HUES48 (cell line): ENCODE results near the gene C1QTNF9.
"Not testable (repeated sequence)": the region's sequence is repeated elsewhere in the genome, so short reads cannot be mapped to it uniquely, and the experiment has no call there.

Experiments
- H3K27ac ChIP-seq: one replicate; pipeline ENCODE4 v1.7.0; 2013; ENCODE audit warnings: low read depth, low read length, inconsistent platforms
- H3K27me3 ChIP-seq: 2 replicates; pipeline ENCODE4 v1.6.1; 2013; ENCODE audit warnings: mild to moderate bottlenecking, low read length; ENCODE audit not compliant: control insufficient read depth, insufficient read depth
- H3K36me3 ChIP-seq: 2 replicates; pipeline ENCODE4 v1.6.1; 2013; ENCODE audit warnings: low read length; ENCODE audit not compliant: control insufficient read depth, insufficient read depth
- H3K4me1 ChIP-seq: 2 replicates; pipeline ENCODE4 v1.6.1; 2013; ENCODE audit warnings: mild to moderate bottlenecking, low read length; ENCODE audit not compliant: control insufficient read depth, insufficient read depth
- H3K4me3 ChIP-seq: 2 replicates; pipeline ENCODE4 v1.5.1; 2013; ENCODE audit warnings: mild to moderate bottlenecking, low read depth, low read length
- H3K9ac ChIP-seq: 2 replicates; pipeline ENCODE4 v1.6.1; 2013; ENCODE audit warnings: mild to moderate bottlenecking, low read depth, low read length, moderate library complexity
- H3K9me3 ChIP-seq: 2 replicates; pipeline ENCODE4 v1.6.1; 2013; ENCODE audit warnings: low read length; ENCODE audit not compliant: control insufficient read depth, insufficient read depth

C1QTNF9 gene

GRCh38 chr13:24309300-24309699 is at the start of gene C1QTNF9:
Gene C1QTNF9, plus strand, starts transcription at chr13:24309580. Its CDS starts 6,424 bp downstream, at chr13:24316004.
- H3K9me3 ChIP-seq, H3K9ac ChIP-seq, H3K27me3 ChIP-seq, H3K4me3 ChIP-seq, H3K4me1 ChIP-seq, H3K27ac ChIP-seq: not testable (repeated sequence)
- H3K36me3 ChIP-seq = peaks cover 10% of the 10 kb centered on the region; the same call in 1 of the 2 replicates

- Histone ChIP-seq H3K9ac (no peak overlapping the region), H3K9me3 (no peaks in the 10 kb centered on the region), H3K27ac (no peak overlapping the region), H3K4me1 (no peaks in the 10 kb centered on the region), H3K36me3 (no peaks in the 10 kb centered on the region; the same call in 1 of the 2 replicates), H3K27me3 (no peaks in the 10 kb centered on the region), H3K4me3 (no peak overlapping the region)
These were observed 47.8 kb upstream of the C1QTNF9 start for GRCh38 chr13:24261566-24261965.

- no peaks in the 10 kb centered on the region for H3K27me3 ChIP-seq
- H3K27ac ChIP-seq = no peak overlapping the region
- H3K9ac ChIP-seq = no peak overlapping the region
- no peak overlapping the region for H3K4me3 ChIP-seq
- H3K36me3 ChIP-seq = no peaks in the 10 kb centered on the region
- no peaks in the 10 kb centered on the region for H3K4me1 ChIP-seq
- no peaks in the 10 kb centered on the region for H3K9me3 ChIP-seq
These were observed 45.7 kb upstream of the C1QTNF9 start for GRCh38 chr13:24263632-24264031.

GRCh38 chr13:24264976-24265375 is 44.4 kb upstream of the C1QTNF9 start:
- Histone ChIP-seq H3K36me3 (no peaks in the 10 kb centered on the region), H3K9ac (no peak overlapping the region), H3K27ac (no peak overlapping the region)

GRCh38 chr13:24265453-24265852 is 43.9 kb upstream of the C1QTNF9 start:
- H3K4me3 ChIP-seq = no peak overlapping the region
- H3K27me3 ChIP-seq = no peaks in the 10 kb centered on the region
- H3K27ac ChIP-seq = no peak overlapping the region
- H3K4me1 ChIP-seq = no peaks in the 10 kb centered on the region
- H3K36me3 ChIP-seq = no peaks in the 10 kb centered on the region
- H3K9me3 ChIP-seq = no peaks in the 10 kb centered on the region
- no peak overlapping the region for H3K9ac ChIP-seq

More at GRCh38 chr13:24264976-24265375, 44.4 kb upstream of the C1QTNF9 start:
- Histone ChIP-seq H3K4me3 (no peak overlapping the region), H3K9me3 (no peaks in the 10 kb centered on the region), H3K27me3 (no peaks in the 10 kb centered on the region), H3K4me1 (no peaks in the 10 kb centered on the region)

- H3K27me3 ChIP-seq = no peaks in the 10 kb centered on the region
- no peaks in the 10 kb centered on the region for H3K36me3 ChIP-seq
- no peak overlapping the region for H3K27ac ChIP-seq
- no peak overlapping the region for H3K4me3 ChIP-seq
- H3K9ac ChIP-seq = no peak overlapping the region
- H3K4me1 ChIP-seq = no peaks in the 10 kb centered on the region
- H3K9me3 ChIP-seq = no peaks in the 10 kb centered on the region
These were observed 42.1 kb upstream of the C1QTNF9 start for GRCh38 chr13:24267274-24267673.

- Histone ChIP-seq H3K9ac (no peak overlapping the region), H3K36me3 (no peaks in the 10 kb centered on the region), H3K4me3 (no peak overlapping the region), H3K9me3 (no peaks in the 10 kb centered on the region), H3K27ac (no peak overlapping the region), H3K4me1 (no peaks in the 10 kb centered on the region), H3K27me3 (no peaks in the 10 kb centered on the region)
These were observed 41.6 kb upstream of the C1QTNF9 start for GRCh38 chr13:24267801-24268200.

GRCh38 chr13:24269821-24270220 is 39.6 kb upstream of the C1QTNF9 start:
- H3K4me1 ChIP-seq = no peaks in the 10 kb centered on the region

GRCh38 chr13:24270639-24271141 is 38.7 kb upstream of the C1QTNF9 start:
- no peaks in the 10 kb centered on the region for H3K4me1 ChIP-seq
- H3K27me3 ChIP-seq = no peaks in the 10 kb centered on the region
- no peak overlapping the region for H3K9ac ChIP-seq
- no peak overlapping the region for H3K4me3 ChIP-seq
- H3K27ac ChIP-seq = no peak overlapping the region
- H3K36me3 ChIP-seq = no peaks in the 10 kb centered on the region
- no peaks in the 10 kb centered on the region for H3K9me3 ChIP-seq

More at GRCh38 chr13:24269821-24270220, 39.6 kb upstream of the C1QTNF9 start:
- H3K9ac ChIP-seq = no peak overlapping the region
- no peaks in the 10 kb centered on the region for H3K36me3 ChIP-seq
- no peaks in the 10 kb centered on the region for H3K27me3 ChIP-seq
- no peaks in the 10 kb centered on the region for H3K9me3 ChIP-seq
- H3K27ac ChIP-seq = no peak overlapping the region
- H3K4me3 ChIP-seq = no peak overlapping the region

GRCh38 chr13:24271231-24271600 is 38.2 kb upstream of the C1QTNF9 start:
- H3K27ac ChIP-seq = no peak overlapping the region
- H3K36me3 ChIP-seq = no peaks in the 10 kb centered on the region
- no peaks in the 10 kb centered on the region for H3K27me3 ChIP-seq
- no peaks in the 10 kb centered on the region for H3K9me3 ChIP-seq
- no peak overlapping the region for H3K9ac ChIP-seq
- no peaks in the 10 kb centered on the region for H3K4me1 ChIP-seq
- no peak overlapping the region for H3K4me3 ChIP-seq

- no peak overlapping the region for H3K27ac ChIP-seq
- no peak overlapping the region for H3K4me3 ChIP-seq
- no peaks in the 10 kb centered on the region for H3K27me3 ChIP-seq
- H3K4me1 ChIP-seq = no peaks in the 10 kb centered on the region
- H3K36me3 ChIP-seq = no peaks in the 10 kb centered on the region
- H3K9ac ChIP-seq = no peak overlapping the region
- no peaks in the 10 kb centered on the region for H3K9me3 ChIP-seq
These were observed 37.6 kb upstream of the C1QTNF9 start for GRCh38 chr13:24271601-24272451.
